ENCODE results near the gene PTPRR. TPM values are rescaled to one million over a fixed set of nuclear protein-coding genes. Genes with fewer than 3 reads are reported as not detected.
"Not testable (repeated sequence)": the region's sequence is repeated elsewhere in the genome, so short reads cannot be mapped to it uniquely, and the experiment has no call there.

Gene PTPRR
- total RNA-seq, 2 donors from 2014 or later = 0.33 to 0.78 TPM

- Histone ChIP-seq H3K4me3 (no peak overlapping the region), H3K36me3 (replicated peaks in 1 of 2; ENCODE audit: insufficient read depth in 1 of 2, low read depth in 2 of 2) (no peaks in the 10 kb centered on the region), H3K27ac (no peak overlapping the region), H3K4me1 (no peaks in the 10 kb centered on the region), H3K27me3 (no peaks in the 10 kb centered on the region), H3K9me3 (no peaks in the 10 kb centered on the region)
- DNase-seq (no peak), ATAC-seq (no peak)
- intact Hi-C loops (cut with DNase I) = no loop called here
- TF ChIP-seq, protein P1, sequence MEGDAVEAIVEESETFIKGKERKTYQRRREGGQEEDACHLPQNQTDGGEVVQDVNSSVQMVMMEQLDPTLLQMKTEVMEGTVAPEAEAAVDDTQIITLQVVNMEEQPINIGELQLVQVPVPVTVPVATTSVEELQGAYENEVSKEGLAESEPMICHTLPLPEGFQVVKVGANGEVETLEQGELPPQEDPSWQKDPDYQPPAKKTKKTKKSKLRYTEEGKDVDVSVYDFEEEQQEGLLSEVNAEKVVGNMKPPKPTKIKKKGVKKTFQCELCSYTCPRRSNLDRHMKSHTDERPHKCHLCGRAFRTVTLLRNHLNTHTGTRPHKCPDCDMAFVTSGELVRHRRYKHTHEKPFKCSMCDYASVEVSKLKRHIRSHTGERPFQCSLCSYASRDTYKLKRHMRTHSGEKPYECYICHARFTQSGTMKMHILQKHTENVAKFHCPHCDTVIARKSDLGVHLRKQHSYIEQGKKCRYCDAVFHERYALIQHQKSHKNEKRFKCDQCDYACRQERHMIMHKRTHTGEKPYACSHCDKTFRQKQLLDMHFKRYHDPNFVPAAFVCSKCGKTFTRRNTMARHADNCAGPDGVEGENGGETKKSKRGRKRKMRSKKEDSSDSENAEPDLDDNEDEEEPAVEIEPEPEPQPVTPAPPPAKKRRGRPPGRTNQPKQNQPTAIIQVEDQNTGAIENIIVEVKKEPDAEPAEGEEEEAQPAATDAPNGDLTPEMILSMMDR (IDR thresholded peaks at IDR 0.05) = no peak
- no peak for TF ChIP-seq POLR2A (IDR thresholded peaks at IDR 0.05)
- WGBS, 2 donors = 18 to 26% methylated on average over 3 of the region's 3 CpGs
Measured at GRCh38 chr12:70812136-70812535, 108.4 kb downstream of the PTPRR start.

DNA sequence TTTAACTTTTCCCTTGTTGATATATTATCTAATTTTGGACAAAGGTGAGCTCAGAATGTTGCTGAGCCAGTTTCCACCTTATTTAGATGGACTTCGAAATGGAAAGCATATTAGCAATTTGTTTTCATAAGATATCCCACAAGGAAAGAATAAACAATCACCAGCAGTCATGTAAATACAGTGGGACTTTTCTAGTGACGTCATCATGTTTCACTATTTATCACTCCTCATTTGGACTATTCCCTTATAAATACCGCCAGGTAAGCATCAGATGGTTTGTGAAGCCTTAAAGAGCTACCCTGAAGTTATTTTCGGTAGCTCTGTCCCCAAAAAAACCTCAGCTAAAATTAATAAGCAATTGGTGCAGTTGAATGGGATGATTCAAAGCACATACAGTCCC is 110.7 kb downstream of the PTPRR start:
- Histone ChIP-seq H3K27ac (no peak overlapping the region), H3K36me3 (replicated peaks in 1 of 2; ENCODE audit: insufficient read depth in 1 of 2, low read depth in 2 of 2) (no peaks in the 10 kb centered on the region), H3K4me3 (no peak overlapping the region), H3K27me3 (no peaks in the 10 kb centered on the region), H3K9me3 (no peaks in the 10 kb centered on the region), H3K4me1 (no peaks in the 10 kb centered on the region)
- DNase-seq (no peak), ATAC-seq (no peak)
- TF ChIP-seq, protein P1 (IDR thresholded peaks at IDR 0.05) = no peak
- TF ChIP-seq POLR2A (IDR thresholded peaks at IDR 0.05) = no peak
- intact Hi-C loops (cut with DNase I) = no loop called here
- 39 to 40% methylated on average over 4 of the region's 4 CpGs for WGBS, 2 donors

DNA sequence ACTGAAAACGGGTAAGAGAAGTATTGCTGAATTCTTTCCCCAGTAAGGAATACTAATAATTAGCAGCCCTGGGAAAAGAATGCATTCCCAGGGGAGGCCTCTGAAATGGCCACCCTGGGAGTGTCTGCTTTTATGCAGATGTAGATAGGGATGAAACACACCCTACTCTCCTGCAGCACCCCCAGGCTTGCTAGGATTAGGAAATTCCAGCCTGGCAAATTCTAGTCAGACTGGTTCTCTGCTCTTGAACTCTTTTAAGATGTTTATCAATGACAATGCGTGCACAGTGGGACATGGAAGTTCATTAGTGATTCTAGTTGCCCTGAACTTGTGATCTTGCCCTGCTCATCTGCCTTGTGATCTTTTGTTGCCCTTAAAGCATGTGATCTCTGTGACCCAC is 112.5 kb downstream of the PTPRR start:
- H3K36me3 ChIP-seq (replicated peaks in 1 of 2; ENCODE audit: insufficient read depth in 1 of 2, low read depth in 2 of 2); H3K4me1 ChIP-seq; DNase-seq; H3K9me3 ChIP-seq; H3K27me3 ChIP-seq; H3K4me3 ChIP-seq; intact Hi-C loops (cut with DNase I); ATAC-seq; H3K27ac ChIP-seq: not testable (repeated sequence)
- WGBS, 2 donors = 23 to 43% methylated on average over 2 of the region's 2 CpGs

DNA sequence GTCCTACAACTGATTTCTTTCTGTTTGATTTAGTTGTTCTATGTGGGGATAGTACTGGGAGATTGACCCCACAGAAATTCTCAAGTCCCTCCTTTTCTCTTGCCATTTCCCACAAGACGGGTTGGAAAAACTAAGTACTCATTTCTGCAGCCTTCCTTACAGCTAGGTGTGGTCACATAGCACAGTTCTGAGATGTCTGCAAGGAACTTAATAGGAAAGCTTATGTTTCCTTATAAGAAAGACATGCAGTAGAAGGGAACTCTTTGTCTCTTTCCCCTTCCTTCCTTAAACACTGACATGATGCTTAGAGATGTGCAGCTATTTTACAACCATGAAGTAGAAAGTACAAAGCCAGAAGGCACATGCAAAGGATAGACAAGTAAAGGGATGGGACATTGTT is 113.7 kb downstream of the PTPRR start:
- no peaks in the 10 kb centered on the region for H3K36me3 ChIP-seq (replicated peaks in 1 of 2; ENCODE audit: insufficient read depth in 1 of 2, low read depth in 2 of 2)
- ATAC-seq (no peak), DNase-seq (no peak)
- WGBS, 2 donors = 67 to 69% methylated on average over 1 of the region's 1 CpG
- H3K9me3 ChIP-seq = no peaks in the 10 kb centered on the region
- H3K4me1 ChIP-seq = no peaks in the 10 kb centered on the region
- no peaks in the 10 kb centered on the region for H3K27me3 ChIP-seq
- H3K4me3 ChIP-seq = no peak overlapping the region
- no peak overlapping the region for H3K27ac ChIP-seq
- no peak for TF ChIP-seq POLR2A (IDR thresholded peaks at IDR 0.05)
- TF ChIP-seq, protein P1 (IDR thresholded peaks at IDR 0.05) = no peak
- intact Hi-C loops (cut with DNase I) = no loop called here

- Histone ChIP-seq H3K4me1 (no peaks in the 10 kb centered on the region), H3K9me3 (no peaks in the 10 kb centered on the region), H3K36me3 (replicated peaks in 1 of 2; ENCODE audit: insufficient read depth in 1 of 2, low read depth in 2 of 2) (no peaks in the 10 kb centered on the region), H3K27me3 (no peaks in the 10 kb centered on the region), H3K4me3 (no peak overlapping the region), H3K27ac (no peak overlapping the region)
- ATAC-seq = no peak
- WGBS, 2 donors = 50 to 58% methylated on average over 1 of the region's 1 CpG
- intact Hi-C loops (cut with DNase I) = no loop called here
- no peak for DNase-seq
- TF ChIP-seq, protein P1 (IDR thresholded peaks at IDR 0.05) = no peak
- TF ChIP-seq POLR2A (IDR thresholded peaks at IDR 0.05) = no peak
Measured at GRCh38 chr12:70806043-70806442, 114.5 kb downstream of the PTPRR start.

Measured in body of pancreas (tissue), 4 donors.